Measurements from ENCODE around the gene DYRK1A. TPM values are rescaled to one million over a fixed set of nuclear protein-coding genes. Genes with fewer than 3 reads are reported as not detected.

DYRK1A gene
- total and polyA plus RNA-seq, 2 of the 13 experiments (the other 11 are each of a cell fraction or from before 2014, with no cell fraction given): 24.6 to 34.2 TPM

- Histone ChIP-seq H2AFZ (ENCODE audit: low read length) (no peak overlapping the region), H4K20me1 (ENCODE audit: insufficient read depth, low read length) (no peaks in the 10 kb centered on the region), H3K27me3 (ENCODE audit: control insufficient read depth in 1 of 2, insufficient read depth in 2 of 2, low read length in 2 of 2) (no peaks in the 10 kb centered on the region; a peak in 1 of 5 replicates), H3K36me3 (replicated peaks in 1 of 2; ENCODE audit: control insufficient read depth in 1 of 2, insufficient read depth in 2 of 2, low read length in 2 of 2) (no peaks in the 10 kb centered on the region), H3K79me2 (ENCODE audit: insufficient read depth, low read length) (no peaks in the 10 kb centered on the region), H3K4me2 (ENCODE audit: low read depth, low read length) (no peak overlapping the region), H3K27ac (ENCODE audit: extremely low read length, insufficient read depth, low read length) (no peak overlapping the region), H3K9me3 (ENCODE audit: low read length) (no peaks in the 10 kb centered on the region), H3K4me3 (replicated peaks in 1 of 3; ENCODE audit: insufficient read depth in 1 of 3, low read depth in 2 of 3, low read length in 3 of 3) (no peak overlapping the region), H3K4me1 (ENCODE audit: insufficient read depth, low read length) (no peaks in the 10 kb centered on the region), H3K9ac (ENCODE audit: insufficient read depth, low read depth, low read length) (no peak overlapping the region)
- TF ChIP-seq ZNF12 (CRISPR knock-in tag; IDR thresholded peaks at IDR 0.05) (no peak), ZNF709 (CRISPR knock-in tag; IDR thresholded peaks at IDR 0.05) (no peak), FOSL1 (CRISPR knock-in tag; IDR thresholded peaks at IDR 0.05; ENCODE audit: borderline replicate concordance) (no peak), FOXA3 (CRISPR knock-in tag; IDR thresholded peaks at IDR 0.05) (no peak), ZSCAN20 (CRISPR knock-in tag; IDR thresholded peaks at IDR 0.05; ENCODE audit: borderline replicate concordance) (no peak), HNRNPH1 (optimal IDR thresholded peaks at IDR 0.05; ENCODE audit: low read depth, low read length) (no peak), CEBPB (IDR thresholded peaks at IDR 0.05; ENCODE audit: borderline replicate concordance, low read depth, low read length) (peak; percentile 65), SYNCRIP (IDR thresholded peaks at IDR 0.05; ENCODE audit: insufficient read depth, low read depth, low read length) (no peak)
- intact Hi-C loops (cut with micrococcal nuclease; ENCODE audit: unreplicated experiment): no loop called here
- CTCF ChIA-PET (ENCODE audit: low intra/inter-chr PET ratio, low total read pairs): no interaction called here
- 47% methylated on average over 3 of the region's 5 CpGs for WGBS (ENCODE audit: low lambda C conversion rate)
- DNase-seq (ENCODE audit: low spot score) (no peak), ATAC-seq (no peak), FAIRE-seq (no peak)
- POLR2A ChIA-PET: no interaction called here
- in situ Hi-C loops (cut with HindIII; ENCODE audit: extremely low pct_ligation_motif_present, low pct_unique_long_range_greater_than_20kb): no loop called here
- BruUV-seq (replicated peaks): no TSS peak
Observed at GRCh38 chr21:37322084-37322483, 44.5 kb upstream of the DYRK1A start.

DNA sequence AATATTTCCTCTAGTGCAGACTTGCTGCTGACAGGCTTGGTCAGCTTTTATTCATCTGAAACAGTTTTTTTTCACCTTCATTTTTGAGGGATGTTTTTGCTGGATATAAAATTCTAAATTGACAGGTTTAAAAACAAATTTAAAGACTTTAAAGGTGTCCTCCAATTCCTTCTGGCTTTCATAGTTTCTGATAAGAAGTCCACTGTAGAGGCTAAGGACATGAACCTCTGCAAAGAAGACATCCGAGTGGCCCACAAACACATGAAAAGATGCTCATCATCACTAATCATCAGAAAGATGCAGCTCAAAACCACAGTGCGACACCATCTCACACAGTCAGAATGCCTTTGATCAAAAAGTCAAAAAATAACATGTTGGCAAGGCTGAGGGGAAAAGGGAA is 42.0 kb upstream of the DYRK1A start:
- intact Hi-C loops (cut with micrococcal nuclease; ENCODE audit: unreplicated experiment) (no loop called here), in situ Hi-C loops (cut with HindIII; ENCODE audit: extremely low pct_ligation_motif_present, low pct_unique_long_range_greater_than_20kb) (no loop called here)
- no peak for FAIRE-seq
- BruUV-seq (replicated peaks): no TSS peak
- Histone ChIP-seq H3K4me2 (ENCODE audit: low read depth, low read length) (no peak overlapping the region), H3K36me3 (replicated peaks in 1 of 2; ENCODE audit: control insufficient read depth in 1 of 2, insufficient read depth in 2 of 2, low read length in 2 of 2) (no peaks in the 10 kb centered on the region), H3K9me3 (ENCODE audit: low read length) (no peaks in the 10 kb centered on the region), H3K27ac (ENCODE audit: extremely low read length, insufficient read depth, low read length) (no peak overlapping the region), H4K20me1 (ENCODE audit: insufficient read depth, low read length) (no peaks in the 10 kb centered on the region), H3K4me1 (ENCODE audit: insufficient read depth, low read length) (no peaks in the 10 kb centered on the region), H3K4me3 (replicated peaks in 1 of 3; ENCODE audit: insufficient read depth in 1 of 3, low read depth in 2 of 3, low read length in 3 of 3) (no peak overlapping the region), H3K27me3 (ENCODE audit: control insufficient read depth in 1 of 2, insufficient read depth in 2 of 2, low read length in 2 of 2) (no peaks in the 10 kb centered on the region; a peak in 1 of 5 replicates), H3K79me2 (ENCODE audit: insufficient read depth, low read length) (no peaks in the 10 kb centered on the region), H2AFZ (ENCODE audit: low read length) (no peak overlapping the region), H3K9ac (ENCODE audit: insufficient read depth, low read depth, low read length) (no peak overlapping the region)
- 52% methylated on average over 2 of the region's 2 CpGs for WGBS (ENCODE audit: low lambda C conversion rate)
- ATAC-seq: no peak
- ChIA-PET POLR2A (no interaction called here), CTCF (ENCODE audit: low intra/inter-chr PET ratio, low total read pairs) (no interaction called here)
- no peak for DNase-seq (ENCODE audit: low spot score)
- TF ChIP-seq ELF4 (CRISPR knock-in tag; IDR thresholded peaks at IDR 0.05; ENCODE audit: borderline replicate concordance) (no peak), ZNF335 (CRISPR knock-in tag; IDR thresholded peaks at IDR 0.05) (no peak), ZBTB21 (CRISPR knock-in tag; IDR thresholded peaks at IDR 0.05) (no peak), ZNF615 (CRISPR knock-in tag; IDR thresholded peaks at IDR 0.05; ENCODE audit: borderline replicate concordance) (no peak)
- TF ChIP-seq, protein P1, sequence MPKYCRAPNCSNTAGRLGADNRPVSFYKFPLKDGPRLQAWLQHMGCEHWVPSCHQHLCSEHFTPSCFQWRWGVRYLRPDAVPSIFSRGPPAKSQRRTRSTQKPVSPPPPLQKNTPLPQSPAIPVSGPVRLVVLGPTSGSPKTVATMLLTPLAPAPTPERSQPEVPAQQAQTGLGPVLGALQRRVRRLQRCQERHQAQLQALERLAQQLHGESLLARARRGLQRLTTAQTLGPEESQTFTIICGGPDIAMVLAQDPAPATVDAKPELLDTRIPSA (CRISPR knock-in tag; IDR thresholded peaks at IDR 0.05; ENCODE audit: borderline replicate concordance): no peak
- TF ChIP-seq, protein P2, sequence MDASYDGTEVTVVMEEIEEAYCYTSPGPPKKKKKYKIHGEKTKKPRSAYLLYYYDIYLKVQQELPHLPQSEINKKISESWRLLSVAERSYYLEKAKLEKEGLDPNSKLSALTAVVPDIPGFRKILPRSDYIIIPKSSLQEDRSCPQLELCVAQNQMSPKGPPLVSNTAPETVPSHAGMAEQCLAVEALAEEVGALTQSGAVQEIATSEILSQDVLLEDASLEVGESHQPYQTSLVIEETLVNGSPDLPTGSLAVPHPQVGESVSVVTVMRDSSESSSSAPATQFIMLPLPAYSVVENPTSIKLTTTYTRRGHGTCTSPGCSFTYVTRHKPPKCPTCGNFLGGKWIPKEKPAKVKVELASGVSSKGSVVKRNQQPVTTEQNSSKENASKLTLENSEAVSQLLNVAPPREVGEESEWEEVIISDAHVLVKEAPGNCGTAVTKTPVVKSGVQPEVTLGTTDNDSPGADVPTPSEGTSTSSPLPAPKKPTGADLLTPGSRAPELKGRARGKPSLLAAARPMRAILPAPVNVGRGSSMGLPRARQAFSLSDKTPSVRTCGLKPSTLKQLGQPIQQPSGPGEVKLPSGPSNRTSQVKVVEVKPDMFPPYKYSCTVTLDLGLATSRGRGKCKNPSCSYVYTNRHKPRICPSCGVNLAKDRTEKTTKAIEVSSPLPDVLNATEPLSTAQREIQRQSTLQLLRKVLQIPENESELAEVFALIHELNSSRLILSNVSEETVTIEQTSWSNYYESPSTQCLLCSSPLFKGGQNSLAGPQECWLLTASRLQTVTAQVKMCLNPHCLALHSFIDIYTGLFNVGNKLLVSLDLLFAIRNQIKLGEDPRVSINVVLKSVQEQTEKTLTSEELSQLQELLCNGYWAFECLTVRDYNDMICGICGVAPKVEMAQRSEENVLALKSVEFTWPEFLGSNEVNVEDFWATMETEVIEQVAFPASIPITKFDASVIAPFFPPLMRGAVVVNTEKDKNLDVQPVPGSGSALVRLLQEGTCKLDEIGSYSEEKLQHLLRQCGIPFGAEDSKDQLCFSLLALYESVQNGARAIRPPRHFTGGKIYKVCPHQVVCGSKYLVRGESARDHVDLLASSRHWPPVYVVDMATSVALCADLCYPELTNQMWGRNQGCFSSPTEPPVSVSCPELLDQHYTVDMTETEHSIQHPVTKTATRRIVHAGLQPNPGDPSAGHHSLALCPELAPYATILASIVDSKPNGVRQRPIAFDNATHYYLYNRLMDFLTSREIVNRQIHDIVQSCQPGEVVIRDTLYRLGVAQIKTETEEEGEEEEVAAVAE (CRISPR knock-in tag; IDR thresholded peaks at IDR 0.05; ENCODE audit: borderline replicate concordance): no peak
